Ishikawa (cell line): Measurements from ENCODE around the gene CLIP3.

Experiments
- CEBPB ChIP-seq: IDR thresholded peaks from 2 replicates; pipeline ENCODE4 v1.6.1; 2012
- CREB1 ChIP-seq: IDR thresholded peaks from 2 replicates; pipeline ENCODE4 v1.6.1; 2012; ENCODE audit warnings: low read depth
- EGR1 ChIP-seq: IDR thresholded peaks from 2 replicates; pipeline ENCODE4 v1.6.1; 2012
- EP300 ChIP-seq: IDR thresholded peaks from 2 replicates; pipeline ENCODE4 v1.6.1; 2012; ENCODE audit warnings: borderline replicate concordance
- FOXM1 ChIP-seq: IDR thresholded peaks from 2 replicates; pipeline ENCODE4 v1.6.1; 2012; ENCODE audit warnings: low read depth, borderline replicate concordance
- MAX ChIP-seq: IDR thresholded peaks from 2 replicates; pipeline ENCODE4 v1.6.1; 2012
- NFIC ChIP-seq: IDR thresholded peaks from 2 replicates; pipeline ENCODE4 v1.6.1; 2012
- RAD21 ChIP-seq: IDR thresholded peaks from 2 replicates; pipeline ENCODE4 v1.6.1; 2012; ENCODE audit warnings: low read depth
- REST ChIP-seq: IDR thresholded peaks from 2 replicates; pipeline ENCODE4 v1.6.1; 2012; ENCODE audit warnings: low read depth, mild to moderate bottlenecking
- TAF1 ChIP-seq: IDR thresholded peaks from 2 replicates; pipeline ENCODE4 v1.6.1; 2012; ENCODE audit warnings: low read depth, mild to moderate bottlenecking
- TCF12 ChIP-seq: IDR thresholded peaks from 2 replicates; pipeline ENCODE4 v1.6.1; 2012; ENCODE audit warnings: low read depth
- TEAD4 ChIP-seq: IDR thresholded peaks from 2 replicates; pipeline ENCODE4 v1.6.1; 2012
- USF1 ChIP-seq: IDR thresholded peaks from 2 replicates; pipeline ENCODE4 v1.6.1; 2012
- YY1 ChIP-seq: IDR thresholded peaks from 2 replicates; pipeline ENCODE4 v1.6.1; 2012; ENCODE audit warnings: low read depth
- ZBTB7A ChIP-seq: IDR thresholded peaks from 2 replicates; pipeline ENCODE4 v1.6.1; 2012; ENCODE audit warnings: low read depth

Gene CLIP3

GRCh38 chr19:36027696-36028095 is 5.0 kb downstream of the CLIP3 start:
- TF ChIP-seq RAD21: no peak
- no peak for TF ChIP-seq ZBTB7A
- no peak for TF ChIP-seq EGR1
- TF ChIP-seq NFIC: no peak
- no peak for TF ChIP-seq CEBPB
- no peak for TF ChIP-seq MAX
- TF ChIP-seq EP300: no peak
- no peak for TF ChIP-seq TEAD4
- no peak for TF ChIP-seq FOXM1
- no peak for TF ChIP-seq YY1
- TF ChIP-seq TAF1: no peak
- no peak for TF ChIP-seq TCF12

GRCh38 chr19:36026091-36026876 is 6.4 kb downstream of the CLIP3 start:
- no peak for TF ChIP-seq TEAD4
- TF ChIP-seq RAD21: no peak
- TF ChIP-seq CEBPB: no peak
- no peak for TF ChIP-seq FOXM1
- no peak for TF ChIP-seq USF1
- no peak for TF ChIP-seq EGR1
- no peak for TF ChIP-seq TAF1
- no peak for TF ChIP-seq TCF12
- no peak for TF ChIP-seq CREB1
- no peak for TF ChIP-seq REST
- TF ChIP-seq NFIC: no peak
- TF ChIP-seq EP300: no peak
- TF ChIP-seq MAX: no peak
- TF ChIP-seq ZBTB7A: no peak
- TF ChIP-seq YY1: no peak

- TF ChIP-seq TCF12 (no peak), EP300 (no peak), FOXM1 (no peak), YY1 (no peak), CEBPB (no peak), RAD21 (no peak), TAF1 (no peak), ZBTB7A (no peak), CREB1 (no peak), NFIC (no peak), EGR1 (no peak)
Observed at GRCh38 chr19:36025541-36025940, 7.1 kb downstream of the CLIP3 start.

GRCh38 chr19:36023432-36023831 is 9.2 kb downstream of the CLIP3 start:
- TF ChIP-seq REST (no peak), CEBPB (no peak), TAF1 (no peak), CREB1 (no peak), ZBTB7A (no peak), EP300 (no peak), EGR1 (no peak), RAD21 (no peak), MAX (no peak), FOXM1 (no peak), TCF12 (no peak)

- no peak for TF ChIP-seq EP300
- no peak for TF ChIP-seq EGR1
- TF ChIP-seq NFIC: no peak
- no peak for TF ChIP-seq USF1
- TF ChIP-seq RAD21: no peak
- TF ChIP-seq TEAD4: no peak
- no peak for TF ChIP-seq REST
- no peak for TF ChIP-seq ZBTB7A
- TF ChIP-seq TAF1: no peak
- TF ChIP-seq YY1: no peak
- no peak for TF ChIP-seq CREB1
- no peak for TF ChIP-seq FOXM1
Observed at GRCh38 chr19:36019061-36019670, 13.5 kb downstream of the CLIP3 start.
